ENCODE results near the gene MCAM.

GRCh38 chr11:119290894-119291497 is 25.9 kb downstream of the MCAM start:
- TF ChIP-seq EZH2 (IDR thresholded peaks at IDR 0.05) = no peak
- TF ChIP-seq FOXP2 (optimal IDR thresholded peaks at IDR 0.05; ENCODE audit: control extremely low read depth, extremely low read length, insufficient read depth) = no peak
